Fibroblast of lung (primary cell): ENCODE data around the gene ATP11A. TPM values are rescaled to one million over a fixed set of nuclear protein-coding genes. Genes with fewer than 3 reads are reported as not detected.

Experiments used
- DNase-seq, 2 donors: peaks; one replicate each; pipeline versions ENCODE4 v3.0.0 to v3.0.0-alpha.2; 2010; ENCODE audit warnings: low read depth in 2 of 2
- H2AFZ ChIP-seq: 2 replicates; pipeline ENCODE4 v1.5.1; 2012; ENCODE audit warnings: low read length, control low read depth, inconsistent platforms
- H3K27ac ChIP-seq: 2 replicates; pipeline ENCODE4 v1.5.1; 2011; ENCODE audit warnings: low read length, control low read depth; ENCODE audit not compliant: insufficient read depth
- H3K27me3 ChIP-seq: 2 replicates; pipeline ENCODE4 v1.5.1; 2011; ENCODE audit warnings: mild to moderate bottlenecking, low read length; ENCODE audit not compliant: control insufficient read depth, insufficient read depth
- H3K36me3 ChIP-seq: 2 replicates; pipeline ENCODE4 v1.5.1; 2011; ENCODE audit warnings: low read length; ENCODE audit not compliant: control insufficient read depth, insufficient read depth
- H3K4me1 ChIP-seq: 2 replicates; pipeline ENCODE4 v1.5.1; 2011; ENCODE audit warnings: low read length; ENCODE audit not compliant: control insufficient read depth, insufficient read depth; ENCODE audit errors: extremely low read depth
- H3K4me2 ChIP-seq: 2 replicates; pipeline ENCODE4 v1.5.1; 2011; ENCODE audit warnings: low read length, control low read depth; ENCODE audit not compliant: insufficient read depth; ENCODE audit errors: extremely low read depth
- H3K4me3 ChIP-seq, 4 experiments: fragments of 200-600 bp in 1 of 4; sonication (generic) in 1 of 4; replicated peaks in 1 of 4; 2 replicates each; pipeline ENCODE4 v1.5.1; 2011 to 2016; ENCODE audit warnings: low read length in 4 of 4, low read depth in 3 of 4, mild to moderate bottlenecking in 3 of 4, control low read depth in 2 of 4, inconsistent platforms in 1 of 4, mixed read lengths in 1 of 4; ENCODE audit not compliant: insufficient read depth in 1 of 4; ENCODE audit errors: control extremely low read depth in 1 of 4
- H3K79me2 ChIP-seq: 2 replicates; pipeline ENCODE4 v1.5.1; 2012; ENCODE audit warnings: mild to moderate bottlenecking, low read length, inconsistent platforms; ENCODE audit not compliant: control insufficient read depth, insufficient read depth
- H3K9ac ChIP-seq: 2 replicates; pipeline ENCODE4 v1.5.1; 2011; ENCODE audit warnings: mild to moderate bottlenecking, low read length, control low read depth; ENCODE audit not compliant: insufficient read depth
- H3K9me3 ChIP-seq: 2 replicates; pipeline ENCODE4 v1.5.1; 2012; ENCODE audit warnings: low read depth, low read length; ENCODE audit not compliant: control insufficient read depth, insufficient read depth
- H4K20me1 ChIP-seq: 2 replicates; pipeline ENCODE4 v1.5.1; 2011; ENCODE audit warnings: low read length; ENCODE audit not compliant: control insufficient read depth, insufficient read depth; ENCODE audit errors: extremely low read depth
- EZH2 ChIP-seq: IDR thresholded peaks from 2 replicates; pipeline ENCODE4 v1.5.1; 2012; ENCODE audit warnings: low read length, control low read depth, mild to moderate bottlenecking; ENCODE audit errors: missing control alignments
- polyA plus RNA-seq, 2 donors: library from polyadenylated mRNA; depleted of rRNA in 1 of 2; stranded (reverse) in 1 of 2; unstranded in 1 of 2; fragments of >200 nt; gene quantifications; 2 replicates each; pipeline ENCODE4 v1.2.1, GENCODE V29; 2011 to 2012; ENCODE audit warnings: missing spikeins in 1 of 2
- total RNA-seq: library from RNA; depleted of rRNA; stranded (reverse); fragments of >200 nt; gene quantifications from 2 replicates; pipeline ENCODE4 v1.2.1, GENCODE V29; 2014
- TF ChIP-seq, protein P1 (sequence below), 2 donors: IDR thresholded peaks in 1 of 2; conservative IDR thresholded peaks in 1 of 2; 1 replicate in 1 of 2; 2 replicates in 1 of 2; pipeline ENCODE4 v1.5.1; 2011 to 2012; ENCODE audit warnings: low read length in 2 of 2, control low read depth in 1 of 2, inconsistent platforms in 1 of 2, low read depth in 1 of 2, mild to moderate bottlenecking in 1 of 2

Gene ATP11A
- total and polyA plus RNA-seq, 2 donors (not counting 1 experiment from before 2014, with no cell fraction given) = 2.3 to 7.8 TPM

DNA sequence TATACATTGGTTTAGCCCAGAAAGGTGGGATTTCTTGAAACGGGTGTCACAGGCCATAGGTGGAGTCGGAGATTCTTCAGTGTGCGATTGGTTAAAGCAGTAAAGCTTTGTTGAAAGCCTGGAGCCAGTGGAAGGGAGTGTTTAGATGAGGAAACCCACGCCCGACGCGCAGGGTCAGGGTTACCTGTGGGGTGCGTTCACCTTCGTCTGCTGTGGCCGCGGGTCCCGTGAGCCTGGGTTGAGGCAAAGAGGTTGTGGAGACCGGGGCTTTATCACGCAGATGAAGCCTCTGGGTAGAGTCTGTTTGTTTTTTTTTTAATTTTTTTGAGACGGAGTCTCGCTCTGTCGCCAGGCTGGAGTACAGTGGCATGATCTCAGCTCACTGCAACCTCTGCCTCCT lies 30.4 kb downstream of the ATP11A start:
- no peaks in the 10 kb centered on the region for H3K9me3 ChIP-seq
- no peak overlapping the region for H2AFZ ChIP-seq
- H3K9ac ChIP-seq = no peak overlapping the region
- H3K27ac ChIP-seq = no peak overlapping the region
- no peaks in the 10 kb centered on the region for H3K4me1 ChIP-seq
- H3K4me3 ChIP-seq = no peak overlapping the region
- DNase-seq = no peak
- no peaks in the 10 kb centered on the region for H4K20me1 ChIP-seq
- H3K4me2 ChIP-seq = no peak overlapping the region
- TF ChIP-seq EZH2 = no peak
- TF ChIP-seq, protein P1, sequence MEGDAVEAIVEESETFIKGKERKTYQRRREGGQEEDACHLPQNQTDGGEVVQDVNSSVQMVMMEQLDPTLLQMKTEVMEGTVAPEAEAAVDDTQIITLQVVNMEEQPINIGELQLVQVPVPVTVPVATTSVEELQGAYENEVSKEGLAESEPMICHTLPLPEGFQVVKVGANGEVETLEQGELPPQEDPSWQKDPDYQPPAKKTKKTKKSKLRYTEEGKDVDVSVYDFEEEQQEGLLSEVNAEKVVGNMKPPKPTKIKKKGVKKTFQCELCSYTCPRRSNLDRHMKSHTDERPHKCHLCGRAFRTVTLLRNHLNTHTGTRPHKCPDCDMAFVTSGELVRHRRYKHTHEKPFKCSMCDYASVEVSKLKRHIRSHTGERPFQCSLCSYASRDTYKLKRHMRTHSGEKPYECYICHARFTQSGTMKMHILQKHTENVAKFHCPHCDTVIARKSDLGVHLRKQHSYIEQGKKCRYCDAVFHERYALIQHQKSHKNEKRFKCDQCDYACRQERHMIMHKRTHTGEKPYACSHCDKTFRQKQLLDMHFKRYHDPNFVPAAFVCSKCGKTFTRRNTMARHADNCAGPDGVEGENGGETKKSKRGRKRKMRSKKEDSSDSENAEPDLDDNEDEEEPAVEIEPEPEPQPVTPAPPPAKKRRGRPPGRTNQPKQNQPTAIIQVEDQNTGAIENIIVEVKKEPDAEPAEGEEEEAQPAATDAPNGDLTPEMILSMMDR (conservative IDR thresholded peaks at IDR 0.05 in 1 of 2, IDR thresholded peaks at IDR 0.05 in 1 of 2; ENCODE audit: low read depth in 1 of 2, low read length in 2 of 2) = no peak
- no peaks in the 10 kb centered on the region for H3K27me3 ChIP-seq
- H3K79me2 ChIP-seq = no peaks in the 10 kb centered on the region
- no peaks in the 10 kb centered on the region for H3K36me3 ChIP-seq

DNA sequence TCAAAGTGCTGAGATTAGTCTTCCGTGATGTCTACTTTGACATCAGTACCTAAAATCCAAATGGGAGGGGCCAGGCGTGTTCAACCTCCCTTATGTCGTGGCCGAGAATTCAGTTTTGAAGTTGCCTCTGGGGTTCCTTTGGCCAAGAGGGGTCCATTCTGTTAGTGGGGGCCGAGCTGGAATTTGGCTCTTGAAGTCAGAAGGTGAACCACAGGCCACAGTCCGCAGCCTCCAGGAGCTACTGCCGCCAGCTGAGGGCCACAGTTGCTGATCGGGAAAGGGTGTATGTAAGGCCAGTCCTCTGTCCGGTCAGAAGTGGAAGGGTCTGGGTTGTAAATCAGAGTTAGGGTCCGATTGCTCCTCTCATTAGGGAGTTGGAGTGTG lies 31.0 kb downstream of the ATP11A start:
- no peak for DNase-seq
- H4K20me1 ChIP-seq = no peaks in the 10 kb centered on the region
- no peak overlapping the region for H3K4me3 ChIP-seq
- no peaks in the 10 kb centered on the region for H3K9me3 ChIP-seq
- H3K9ac ChIP-seq = no peak overlapping the region
- no peak overlapping the region for H3K27ac ChIP-seq
- TF ChIP-seq, protein P1 (conservative IDR thresholded peaks at IDR 0.05 in 1 of 2, IDR thresholded peaks at IDR 0.05 in 1 of 2; ENCODE audit: low read depth in 1 of 2, low read length in 2 of 2) = no peak
- TF ChIP-seq EZH2 = no peak
- no peak overlapping the region for H2AFZ ChIP-seq
- H3K4me2 ChIP-seq = no peak overlapping the region
- H3K79me2 ChIP-seq = no peaks in the 10 kb centered on the region
- H3K27me3 ChIP-seq = no peaks in the 10 kb centered on the region
- H3K4me1 ChIP-seq = no peaks in the 10 kb centered on the region
- H3K36me3 ChIP-seq = no peaks in the 10 kb centered on the region

GRCh38 chr13:112721198-112722104 lies 31.6 kb downstream of the ATP11A start:
- no peak overlapping the region for H3K4me2 ChIP-seq
- no peaks in the 10 kb centered on the region for H3K9me3 ChIP-seq
- no peak for DNase-seq
- no peaks in the 10 kb centered on the region for H3K36me3 ChIP-seq
- no peak overlapping the region for H2AFZ ChIP-seq
- H3K9ac ChIP-seq = no peak overlapping the region
- no peaks in the 10 kb centered on the region for H3K27me3 ChIP-seq
- no peak overlapping the region for H3K4me3 ChIP-seq
- no peaks in the 10 kb centered on the region for H4K20me1 ChIP-seq
- no peaks in the 10 kb centered on the region for H3K4me1 ChIP-seq
- no peak for TF ChIP-seq EZH2
- TF ChIP-seq, protein P1 (conservative IDR thresholded peaks at IDR 0.05 in 1 of 2, IDR thresholded peaks at IDR 0.05 in 1 of 2; ENCODE audit: low read depth in 1 of 2, low read length in 2 of 2) = no peak
- H3K27ac ChIP-seq = no peak overlapping the region
- no peaks in the 10 kb centered on the region for H3K79me2 ChIP-seq
